ENCODE results near the gene EHMT2.
A peak's percentile ranks its signal among the peaks of the same experiment; 100 is the strongest.
"Not testable (repeated sequence)": the region's sequence is repeated elsewhere in the genome, so short reads cannot be mapped to it uniquely, and the experiment has no call there.

The EHMT2 gene

GRCh38 chr6:31871046-31871659, 26.3 kb downstream of the EHMT2 start:
- Histone ChIP-seq H3K9me3 (no peaks in the 10 kb centered on the region), H3K36me3 (no peaks in the 10 kb centered on the region), H3K27me3 (peaks cover 8% of the 10 kb centered on the region), H3K4me3 (ENCODE audit: low read depth in 1 of 2, low read length in 1 of 2) (no peak overlapping the region), H3K4me1 (ENCODE audit: control insufficient read depth in 1 of 2, insufficient read depth in 1 of 2, low read depth in 1 of 2, low read length in 1 of 2) (no peaks in the 10 kb centered on the region), H3K27ac (no peak overlapping the region)
- TF ChIP-seq CTCF (IDR thresholded peaks at IDR 0.05): no peak

- Histone ChIP-seq H3K9me3 (no peaks in the 10 kb centered on the region), H3K27ac (no peak overlapping the region), H3K27me3 (peaks cover 8% of the 10 kb centered on the region), H3K4me1 (ENCODE audit: control insufficient read depth in 1 of 2, insufficient read depth in 1 of 2, low read depth in 1 of 2, low read length in 1 of 2) (no peaks in the 10 kb centered on the region), H3K36me3 (no peaks in the 10 kb centered on the region), H3K4me3 (ENCODE audit: low read depth in 1 of 2, low read length in 1 of 2) (no peak overlapping the region)
- no peak for TF ChIP-seq CTCF (IDR thresholded peaks at IDR 0.05)
These were observed 27.0 kb downstream of the EHMT2 start for GRCh38 chr6:31870385-31870921.

GRCh38 chr6:31869343-31869742, 28.2 kb downstream of the EHMT2 start:
- H3K4me1 ChIP-seq (ENCODE audit: control insufficient read depth in 1 of 2, insufficient read depth in 1 of 2, low read depth in 1 of 2, low read length in 1 of 2): no peaks in the 10 kb centered on the region
- no peak overlapping the region for H3K27ac ChIP-seq
- no peaks in the 10 kb centered on the region for H3K36me3 ChIP-seq
- no peak overlapping the region for H3K4me3 ChIP-seq (ENCODE audit: low read depth in 1 of 2, low read length in 1 of 2)
- TF ChIP-seq CTCF (IDR thresholded peaks at IDR 0.05): no peak
- H3K9me3 ChIP-seq: no peaks in the 10 kb centered on the region
- peaks cover 8% of the 10 kb centered on the region for H3K27me3 ChIP-seq

GRCh38 chr6:31868658-31868971, 28.9 kb downstream of the EHMT2 start:
- not testable (repeated sequence) for H3K4me3 ChIP-seq (ENCODE audit: low read depth in 1 of 2, low read length in 1 of 2); H3K27me3 ChIP-seq; H3K4me1 ChIP-seq (ENCODE audit: control insufficient read depth in 1 of 2, insufficient read depth in 1 of 2, low read depth in 1 of 2, low read length in 1 of 2); H3K27ac ChIP-seq; H3K9me3 ChIP-seq; H3K36me3 ChIP-seq

GRCh38 chr6:31865205-31866118, 32.0 kb downstream of the EHMT2 start:
- no peak for TF ChIP-seq CTCF (IDR thresholded peaks at IDR 0.05)
- Histone ChIP-seq H3K9me3 (no peaks in the 10 kb centered on the region), H3K27ac (no peak overlapping the region), H3K36me3 (peaks cover 5% of the 10 kb centered on the region), H3K4me1 (ENCODE audit: control insufficient read depth in 1 of 2, insufficient read depth in 1 of 2, low read depth in 1 of 2, low read length in 1 of 2) (peaks cover 22% of the 10 kb centered on the region in 2 experiments), H3K4me3 (ENCODE audit: low read depth in 1 of 2, low read length in 1 of 2) (no peak overlapping the region), H3K27me3 (peaks cover 8% of the 10 kb centered on the region)

GRCh38 chr6:31864818-31865204, 32.7 kb downstream of the EHMT2 start:
- TF ChIP-seq CTCF (IDR thresholded peaks at IDR 0.05): no peak
- peaks cover 22% of the 10 kb centered on the region in 2 experiments for H3K4me1 ChIP-seq (ENCODE audit: control insufficient read depth in 1 of 2, insufficient read depth in 1 of 2, low read depth in 1 of 2, low read length in 1 of 2)
- H3K4me3 ChIP-seq (ENCODE audit: low read depth in 1 of 2, low read length in 1 of 2): no peak overlapping the region
- no peaks in the 10 kb centered on the region for H3K9me3 ChIP-seq
- no peak overlapping the region for H3K27ac ChIP-seq
- H3K36me3 ChIP-seq: peaks cover 11% of the 10 kb centered on the region
- H3K27me3 ChIP-seq: peaks cover 8% of the 10 kb centered on the region

- Histone ChIP-seq H3K4me1 (ENCODE audit: control insufficient read depth in 1 of 2, insufficient read depth in 1 of 2, low read depth in 1 of 2, low read length in 1 of 2) (peaks cover 22% of the 10 kb centered on the region in 2 experiments), H3K4me3 (ENCODE audit: low read depth in 1 of 2, low read length in 1 of 2) (peak overlapping the region; percentile 81 to 97), H3K36me3 (peaks cover 18% of the 10 kb centered on the region)
- H3K27me3 ChIP-seq, H3K27ac ChIP-seq, H3K9me3 ChIP-seq: not testable (repeated sequence)
These were observed 33.4 kb downstream of the EHMT2 start for GRCh38 chr6:31864123-31864562.

Measured in neutrophil (primary cell).